Stimulated activated CD4-positive, alpha-beta T cell treated with anti-CD3 and anti-CD28 coated beads, Interleukin-2, amount 100 ng/mL, for 48 hours (primary cell): ENCODE results near the gene PYROXD2.

Experiments used
- DNase-seq, 2 donors: peaks; one replicate each; pipeline ENCODE4 v3.0.0-alpha.2; 2020

Gene PYROXD2

DNA sequence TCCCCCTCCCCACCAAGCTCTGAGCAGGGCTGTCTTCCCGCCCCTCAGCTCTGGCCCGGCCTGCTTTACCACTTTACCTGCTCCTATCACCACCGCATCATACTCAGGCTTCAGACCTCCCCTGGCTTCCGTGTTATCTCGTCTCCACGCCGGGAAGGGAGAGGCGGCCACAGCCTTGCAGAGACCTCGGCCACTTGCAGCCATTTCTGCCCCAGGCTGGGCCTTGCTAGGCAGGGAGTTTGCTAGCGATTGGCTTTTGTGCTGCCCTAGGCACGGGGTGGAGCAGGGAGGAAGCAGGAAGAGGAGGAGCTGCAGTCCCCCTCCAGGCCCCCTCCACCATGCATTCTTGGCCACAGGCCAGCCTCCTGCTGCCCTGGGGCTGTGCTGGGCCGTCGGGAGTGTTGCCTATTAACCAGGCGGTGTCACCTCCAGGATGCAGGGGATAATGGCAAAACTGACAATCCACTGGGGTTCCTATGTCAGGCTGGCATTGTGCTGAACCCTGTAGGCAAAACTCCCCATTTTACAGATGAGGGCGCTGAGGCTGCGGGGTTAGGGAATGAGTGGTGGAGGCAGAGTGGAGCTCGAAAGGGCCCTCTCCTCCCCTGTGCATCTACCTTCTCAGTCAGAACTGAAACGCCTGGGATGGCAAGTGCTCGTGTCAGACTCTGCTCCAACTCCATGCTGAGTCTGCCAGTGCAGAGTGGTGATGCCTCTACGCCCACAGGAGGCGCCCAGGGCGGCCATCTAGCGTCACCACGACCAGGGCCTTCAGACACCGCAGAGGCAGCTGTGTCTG is at the start of gene PYROXD2:
Gene PYROXD2, minus strand, starts transcription at position 251 of the 799 bp plus-strand sequence. Its CDS starts 47 bp downstream, at position 204.
- no peak for DNase-seq

- no peak for DNase-seq
These were observed 49.2 kb upstream of the PYROXD2 start for GRCh38 chr10:98463976-98464754.

GRCh38 chr10:98463016-98463415 is 48.0 kb upstream of the PYROXD2 start:
- no peak for DNase-seq

GRCh38 chr10:98461500-98461842 is 46.5 kb upstream of the PYROXD2 start:
- no peak for DNase-seq

GRCh38 chr10:98460837-98461499 is 46.0 kb upstream of the PYROXD2 start:
- no peak for DNase-seq

- no peak for DNase-seq
These were observed 44.1 kb upstream of the PYROXD2 start for GRCh38 chr10:98458809-98459784.

GRCh38 chr10:98457721-98458120 is 42.7 kb upstream of the PYROXD2 start:
- no peak for DNase-seq

GRCh38 chr10:98456686-98457482 is 41.9 kb upstream of the PYROXD2 start:
- no peak for DNase-seq

GRCh38 chr10:98456043-98456570 is 41.1 kb upstream of the PYROXD2 start:
- no peak for DNase-seq

- DNase-seq, result no peak
These were observed 38.7 kb upstream of the PYROXD2 start for GRCh38 chr10:98453729-98454128.

DNA sequence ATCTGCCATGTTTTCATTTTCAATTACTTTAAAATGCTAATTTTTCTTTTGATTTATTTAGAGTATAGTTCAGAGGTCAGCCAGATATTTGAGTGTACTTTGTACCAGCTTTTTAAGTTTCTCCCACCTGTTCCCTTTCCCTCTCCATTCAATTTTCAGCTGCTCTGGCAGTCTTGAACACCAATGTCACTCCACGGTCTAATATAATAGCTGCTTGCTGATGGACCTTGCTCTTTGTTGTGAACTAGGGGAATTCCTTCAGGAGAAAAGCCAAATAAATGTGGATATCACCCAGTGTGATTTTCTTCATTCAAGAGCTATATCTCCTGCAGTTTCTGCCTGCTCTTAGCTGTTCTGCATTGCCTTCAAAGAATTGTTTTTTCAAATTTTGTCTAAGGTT is 35.6 kb upstream of the PYROXD2 start:
- DNase-seq, result no peak

DNA sequence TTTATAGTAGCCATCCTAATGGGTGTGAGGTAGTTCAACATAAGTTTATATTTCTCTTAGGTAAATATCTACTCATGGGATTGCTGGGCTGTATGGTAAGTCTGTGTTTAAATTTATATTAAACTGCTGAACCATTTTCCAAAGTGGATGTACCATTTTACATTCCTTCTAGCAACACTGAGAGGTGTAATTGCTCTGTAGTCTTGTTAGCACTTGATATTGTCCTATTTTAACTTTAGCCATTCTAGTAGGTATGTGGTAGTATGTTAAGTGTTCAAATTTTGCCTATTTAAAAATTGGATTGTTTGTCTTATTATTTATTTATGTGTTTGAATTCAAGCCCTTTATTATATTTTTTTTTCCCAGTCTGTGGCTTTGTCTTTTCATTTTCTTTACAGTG is 34.3 kb upstream of the PYROXD2 start:
- no peak for DNase-seq

- peak; percentile 80 to 84 for DNase-seq
These were observed 31.8 kb upstream of the PYROXD2 start, which contains the start of gene HPS1 for GRCh38 chr10:98446661-98447221. Gene HPS1 (minus strand): TSS chr10:98446935. CDS start chr10:98443240, 3,695 bp downstream.

- DNase-seq, result peak; percentile 21
These were observed 31.2 kb upstream of the PYROXD2 start for GRCh38 chr10:98446151-98446660.

DNA sequence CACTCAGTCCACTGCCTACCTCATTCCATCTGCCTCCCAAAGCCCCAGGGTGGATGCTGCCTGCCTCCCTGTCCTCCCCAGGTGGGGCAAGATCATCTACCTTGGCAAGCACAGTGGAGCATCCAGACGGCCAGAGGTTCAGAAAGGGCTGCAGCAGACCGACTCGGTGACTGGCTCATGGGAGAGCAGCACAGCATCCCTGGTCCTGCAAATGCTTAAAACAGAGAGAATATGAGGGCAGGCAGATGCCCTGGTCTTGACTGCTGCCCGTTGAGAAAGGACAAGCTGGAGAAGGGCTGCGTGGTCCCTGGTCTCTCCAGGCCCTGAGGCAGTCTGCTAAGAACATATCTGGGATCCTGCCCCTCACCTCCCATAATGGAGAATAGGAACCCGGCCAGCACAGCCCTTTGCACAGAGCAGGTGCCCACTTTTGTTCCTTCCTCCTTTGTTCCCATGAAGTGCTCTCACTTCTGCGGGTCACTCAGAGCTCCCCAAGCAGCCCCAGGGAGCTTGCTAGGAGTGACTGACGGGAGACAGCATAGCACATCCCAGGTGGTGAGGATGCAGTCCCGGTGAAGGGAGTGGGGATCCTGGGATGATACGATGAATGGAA is 30.3 kb upstream of the PYROXD2 start:
- DNase-seq, result no peak

GRCh38 chr10:98444314-98445006 is 29.5 kb upstream of the PYROXD2 start:
- DNase-seq, result no peak

DNA sequence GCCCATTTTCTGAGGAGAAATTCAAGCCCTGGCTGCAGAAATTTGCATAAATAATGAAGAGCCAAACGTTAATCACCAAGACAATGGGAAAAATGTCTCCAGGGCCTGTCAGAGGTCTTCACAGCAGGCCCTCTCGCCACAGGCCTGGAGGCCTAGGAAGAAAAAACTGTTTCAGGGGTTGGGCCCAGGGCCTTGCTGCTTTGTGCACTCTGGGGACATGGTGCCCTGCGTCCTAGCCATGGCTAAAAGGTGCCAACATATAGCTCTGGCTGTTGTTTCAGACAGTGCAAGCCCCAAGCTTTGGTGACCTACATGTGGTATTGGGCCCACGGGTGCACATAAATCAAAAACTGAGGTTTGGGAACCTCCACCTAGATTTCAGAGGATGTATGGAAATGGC is 23.7 kb upstream of the PYROXD2 start:
- DNase-seq, result no peak

DNA sequence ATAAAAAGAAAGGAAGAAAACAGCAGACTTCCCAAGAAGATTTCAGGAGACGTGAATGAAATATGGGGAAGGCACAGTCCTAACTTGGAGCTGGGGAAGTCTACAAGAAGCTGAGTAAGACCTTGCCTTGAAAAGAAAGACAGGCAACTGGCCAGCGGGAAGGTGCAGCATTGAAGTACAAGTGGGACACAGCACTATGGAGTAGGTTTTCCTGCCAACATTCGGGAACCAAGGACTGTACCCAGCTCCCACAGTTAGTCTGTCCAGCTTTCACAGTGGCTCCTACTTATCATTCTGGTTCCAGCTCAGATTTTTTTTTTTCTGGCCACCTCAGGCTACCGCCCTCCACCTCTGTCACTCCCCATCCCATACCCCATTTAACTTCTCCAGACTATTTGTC is 21.7 kb upstream of the PYROXD2 start:
- no peak for DNase-seq

GRCh38 chr10:98435178-98435577 is 20.2 kb upstream of the PYROXD2 start:
- DNase-seq, result no peak
